Mesendoderm (in vitro differentiated cells): ENCODE results near the gene AGBL4.

ENCODE experiments used
- DNase-seq: peaks from one replicate; pipeline ENCODE4 v3.0.0; 2013
- H2AK5ac ChIP-seq: 2 replicates; pipeline ENCODE4 v1.6.1; 2013; ENCODE audit warnings: low read length, inconsistent platforms
- H2BK120ac ChIP-seq: 2 replicates; pipeline ENCODE4 v1.6.1; 2013; ENCODE audit warnings: low read depth, mild to moderate bottlenecking, low read length, moderate library complexity, mixed read lengths
- H2BK15ac ChIP-seq: replicated peaks from 2 replicates; pipeline ENCODE4 v1.6.1; 2013; ENCODE audit warnings: low read depth, mild to moderate bottlenecking, moderate library complexity
- H2BK5ac ChIP-seq: 2 replicates; pipeline ENCODE4 v1.6.1; 2013; ENCODE audit warnings: low read length, inconsistent platforms
- H3K18ac ChIP-seq: 2 replicates; pipeline ENCODE4 v1.6.1; 2013; ENCODE audit warnings: mild to moderate bottlenecking, low read length, mixed read lengths
- H3K23ac ChIP-seq: one replicate; pipeline ENCODE4 v1.6.1; 2013; ENCODE audit warnings: low read length
- H3K27ac ChIP-seq: 2 replicates; pipeline ENCODE4 v1.5.1; 2013; ENCODE audit warnings: low read depth, mild to moderate bottlenecking, inconsistent platforms, low read length, moderate library complexity
- H3K27me3 ChIP-seq: 2 replicates; pipeline ENCODE4 v1.6.1; 2013; ENCODE audit warnings: low read length, control low read depth, mild to moderate bottlenecking, inconsistent platforms; ENCODE audit not compliant: insufficient read depth, poor library complexity
- H3K36me3 ChIP-seq: 2 replicates; pipeline ENCODE4 v1.6.1; 2013; ENCODE audit warnings: low read length, inconsistent platforms; ENCODE audit not compliant: control insufficient read depth, insufficient read depth
- H3K4ac ChIP-seq: one replicate; pipeline ENCODE4 v1.6.1; 2013; ENCODE audit warnings: low read depth, mild to moderate bottlenecking, low read length, moderate library complexity
- H3K4me1 ChIP-seq: 2 replicates; pipeline ENCODE4 v1.6.1; 2013; ENCODE audit warnings: low read depth, low read length, inconsistent platforms; ENCODE audit not compliant: control insufficient read depth
- H3K4me2 ChIP-seq: 2 replicates; pipeline ENCODE4 v1.6.1; 2013; ENCODE audit warnings: low read length
- H3K4me3 ChIP-seq: 2 replicates; pipeline ENCODE4 v1.5.1; 2013; ENCODE audit warnings: mild to moderate bottlenecking, low read length
- H3K56ac ChIP-seq: one replicate; pipeline ENCODE4 v1.6.1; 2013; ENCODE audit warnings: low read length
- H3K79me1 ChIP-seq: 2 replicates; pipeline ENCODE4 v1.6.1; 2013; ENCODE audit warnings: low read length, inconsistent platforms
- H3K79me2 ChIP-seq: 2 replicates; pipeline ENCODE4 v1.6.1; 2013; ENCODE audit warnings: mild to moderate bottlenecking, low read length; ENCODE audit not compliant: control insufficient read depth, insufficient read depth
- H3K9ac ChIP-seq: 2 replicates; pipeline ENCODE4 v1.6.1; 2013; ENCODE audit warnings: low read length, inconsistent platforms
- H4K5ac ChIP-seq: one replicate; pipeline ENCODE4 v1.6.1; 2013; ENCODE audit warnings: low read length
- H4K8ac ChIP-seq: one replicate; pipeline ENCODE4 v1.6.1; 2013; ENCODE audit warnings: low read depth, mild to moderate bottlenecking, control low read depth, low read length, moderate library complexity
- WGBS: extraction: QIAGEN DNeasy Blood & Tissue Kit; methylation state at CpG from one replicate; pipeline ENCODE4 v1.1.7; 2013; ENCODE audit warnings: low lambda C conversion rate, missing lambda C conversion rate; ENCODE audit not compliant: insufficient coverage; ENCODE audit errors: extremely low coverage; 5-methylcytosine and 5-hydroxymethylcytosine counted together

The AGBL4 gene

DNA sequence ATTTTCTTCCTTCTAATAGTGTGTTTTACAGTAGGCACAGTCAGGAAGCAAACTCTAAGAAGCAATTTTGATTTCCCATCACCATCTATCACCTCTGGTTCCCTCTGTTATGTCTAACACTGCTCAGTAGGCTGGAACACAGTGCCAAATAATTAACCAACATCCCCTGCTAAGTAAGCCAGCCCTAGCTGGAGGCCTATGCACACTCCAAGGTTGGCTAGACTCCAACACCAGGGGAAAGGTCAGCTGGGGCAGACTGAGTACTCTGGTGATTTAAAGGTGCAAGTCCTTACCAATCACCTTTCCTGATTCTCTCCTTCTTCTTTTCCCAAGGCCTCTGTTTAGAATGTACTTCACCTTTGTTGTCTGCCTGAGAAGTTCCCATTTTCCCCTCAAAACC lies 1200.6 kb downstream of the AGBL4 start:
- no peak overlapping the region for H3K27ac ChIP-seq
- H2BK15ac ChIP-seq = no peak overlapping the region
- H3K79me1 ChIP-seq = no peaks in the 10 kb centered on the region
- H3K36me3 ChIP-seq = no peaks in the 10 kb centered on the region
- H3K4ac ChIP-seq = no peak overlapping the region
- no peaks in the 10 kb centered on the region for H3K27me3 ChIP-seq
- no peaks in the 10 kb centered on the region for H3K4me1 ChIP-seq
- no peak overlapping the region for H3K23ac ChIP-seq
- no peak overlapping the region for H2BK120ac ChIP-seq
- no peak overlapping the region for H4K8ac ChIP-seq
- no peak overlapping the region for H3K4me3 ChIP-seq
- H3K18ac ChIP-seq = no peak overlapping the region
- no peak overlapping the region for H3K4me2 ChIP-seq
- no peak for DNase-seq
- no peaks in the 10 kb centered on the region for H3K79me2 ChIP-seq
- no peak overlapping the region for H3K9ac ChIP-seq
- no peak overlapping the region for H2AK5ac ChIP-seq
- no peak overlapping the region for H3K56ac ChIP-seq
- no peak overlapping the region for H2BK5ac ChIP-seq
- no peak overlapping the region for H4K5ac ChIP-seq

GRCh38 chr1:48820491-48820890 lies 1203.3 kb downstream of the AGBL4 start:
- Histone ChIP-seq H3K79me2 (no peaks in the 10 kb centered on the region), H2BK120ac (no peak overlapping the region), H2AK5ac (no peak overlapping the region), H3K56ac (no peak overlapping the region), H4K8ac (no peak overlapping the region), H3K36me3 (no peaks in the 10 kb centered on the region), H3K4me2 (no peak overlapping the region), H4K5ac (no peak overlapping the region), H3K27me3 (no peaks in the 10 kb centered on the region), H3K4me3 (no peak overlapping the region), H2BK5ac (no peak overlapping the region), H3K9ac (no peak overlapping the region), H3K23ac (no peak overlapping the region), H2BK15ac (no peak overlapping the region), H3K27ac (no peak overlapping the region), H3K79me1 (no peaks in the 10 kb centered on the region), H3K18ac (no peak overlapping the region), H3K4ac (no peak overlapping the region), H3K4me1 (no peaks in the 10 kb centered on the region)
- WGBS = no CpG with 5 or more reads among the region's 3 CpGs
- no peak for DNase-seq

GRCh38 chr1:48817505-48818114 lies 1206.1 kb downstream of the AGBL4 start:
- no peak overlapping the region for H3K27ac ChIP-seq
- no peaks in the 10 kb centered on the region for H3K27me3 ChIP-seq
- H3K79me2 ChIP-seq = no peaks in the 10 kb centered on the region
- no peak overlapping the region for H2AK5ac ChIP-seq
- no CpG with 5 or more reads among the region's 4 CpGs for WGBS
- no peak overlapping the region for H2BK120ac ChIP-seq
- no peak overlapping the region for H3K56ac ChIP-seq
- H2BK15ac ChIP-seq = no peak overlapping the region
- H4K5ac ChIP-seq = no peak overlapping the region
- no peak overlapping the region for H3K4ac ChIP-seq
- no peak overlapping the region for H2BK5ac ChIP-seq
- no peak overlapping the region for H3K23ac ChIP-seq
- no peak overlapping the region for H4K8ac ChIP-seq
- H3K4me3 ChIP-seq = no peak overlapping the region
- no peaks in the 10 kb centered on the region for H3K4me1 ChIP-seq
- H3K18ac ChIP-seq = no peak overlapping the region
- no peak overlapping the region for H3K9ac ChIP-seq
- no peaks in the 10 kb centered on the region for H3K79me1 ChIP-seq
- no peak overlapping the region for H3K4me2 ChIP-seq
- peak; percentile 77 for DNase-seq
- no peaks in the 10 kb centered on the region for H3K36me3 ChIP-seq

DNA sequence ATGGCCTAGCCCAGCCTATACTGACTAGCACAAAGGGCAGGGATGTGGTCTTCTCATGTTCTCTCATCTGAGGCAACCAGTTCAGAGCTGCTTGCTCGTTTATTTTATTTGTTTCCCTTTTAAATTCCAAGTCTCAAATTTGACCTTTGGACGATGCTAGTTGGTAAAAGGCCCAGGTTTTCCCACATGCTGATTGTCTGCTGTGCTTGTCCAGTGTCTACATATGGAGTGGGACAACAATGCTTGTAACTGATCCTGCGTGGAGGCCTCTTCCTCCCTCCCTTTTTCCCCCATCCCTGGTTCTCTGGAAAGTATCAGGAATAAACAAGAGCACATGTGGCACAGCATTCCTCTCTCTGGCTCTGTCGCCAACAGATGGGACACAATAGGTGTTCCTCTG lies 1213.0 kb downstream of the AGBL4 start:
- H2BK120ac ChIP-seq = no peak overlapping the region
- H3K4ac ChIP-seq = no peak overlapping the region
- H3K4me2 ChIP-seq = no peak overlapping the region
- H3K4me3 ChIP-seq = no peak overlapping the region
- H2BK5ac ChIP-seq = no peak overlapping the region
- no peaks in the 10 kb centered on the region for H3K4me1 ChIP-seq
- no peaks in the 10 kb centered on the region for H3K27me3 ChIP-seq
- no peak overlapping the region for H4K5ac ChIP-seq
- no peak overlapping the region for H3K56ac ChIP-seq
- H2AK5ac ChIP-seq = no peak overlapping the region
- H3K27ac ChIP-seq = no peak overlapping the region
- no peak overlapping the region for H4K8ac ChIP-seq
- no peaks in the 10 kb centered on the region for H3K79me2 ChIP-seq
- no peak overlapping the region for H3K23ac ChIP-seq
- no peaks in the 10 kb centered on the region for H3K36me3 ChIP-seq
- no peak overlapping the region for H2BK15ac ChIP-seq
- DNase-seq = no peak
- H3K79me1 ChIP-seq = no peaks in the 10 kb centered on the region
- H3K9ac ChIP-seq = no peak overlapping the region
- no CpG with 5 or more reads among the region's 4 CpGs for WGBS
- H3K18ac ChIP-seq = no peak overlapping the region

DNA sequence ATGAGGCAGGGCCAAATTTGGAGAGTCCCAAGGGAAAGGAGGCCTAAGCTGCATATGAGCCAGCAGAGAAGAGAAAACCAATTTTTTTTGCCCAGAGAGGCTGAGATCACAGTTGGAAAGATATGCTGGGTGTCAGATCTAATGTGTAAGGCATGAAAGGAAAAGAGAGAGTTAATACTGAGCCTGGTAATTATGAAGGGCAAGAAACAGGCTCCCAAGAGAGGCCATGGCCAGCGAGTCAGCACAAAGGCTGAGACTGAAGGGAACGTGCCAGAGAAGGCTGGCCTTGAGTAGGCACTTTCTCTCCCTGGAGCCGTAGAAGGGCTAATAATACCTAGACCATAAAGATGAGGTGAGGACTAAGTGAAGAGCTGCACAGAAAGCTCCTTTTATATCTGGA lies 1215.3 kb downstream of the AGBL4 start:
- no peak overlapping the region for H2AK5ac ChIP-seq
- H2BK120ac ChIP-seq = no peak overlapping the region
- H3K18ac ChIP-seq = no peak overlapping the region
- H3K79me1 ChIP-seq = no peaks in the 10 kb centered on the region
- no peaks in the 10 kb centered on the region for H3K79me2 ChIP-seq
- no peak overlapping the region for H2BK15ac ChIP-seq
- no peak overlapping the region for H3K23ac ChIP-seq
- H4K5ac ChIP-seq = no peak overlapping the region
- WGBS = no CpG with 5 or more reads among the region's 3 CpGs
- no peak overlapping the region for H3K27ac ChIP-seq
- H2BK5ac ChIP-seq = no peak overlapping the region
- no peak overlapping the region for H4K8ac ChIP-seq
- no peak overlapping the region for H3K56ac ChIP-seq
- H3K4me2 ChIP-seq = no peak overlapping the region
- no peaks in the 10 kb centered on the region for H3K36me3 ChIP-seq
- no peak overlapping the region for H3K9ac ChIP-seq
- H3K4me1 ChIP-seq = no peaks in the 10 kb centered on the region
- DNase-seq = no peak
- no peak overlapping the region for H3K4me3 ChIP-seq
- H3K4ac ChIP-seq = no peak overlapping the region
- no peaks in the 10 kb centered on the region for H3K27me3 ChIP-seq

GRCh38 chr1:48807554-48808260 lies 1216.0 kb downstream of the AGBL4 start:
- Histone ChIP-seq H4K8ac (no peak overlapping the region), H3K9ac (no peak overlapping the region), H4K5ac (no peak overlapping the region), H2BK15ac (no peak overlapping the region), H3K4me2 (no peak overlapping the region), H3K4ac (no peak overlapping the region), H3K56ac (no peak overlapping the region), H2BK120ac (no peak overlapping the region), H3K36me3 (no peaks in the 10 kb centered on the region), H3K23ac (no peak overlapping the region), H3K18ac (no peak overlapping the region), H3K4me1 (no peaks in the 10 kb centered on the region), H3K27me3 (no peaks in the 10 kb centered on the region), H3K27ac (no peak overlapping the region), H2AK5ac (no peak overlapping the region), H3K79me1 (no peaks in the 10 kb centered on the region), H3K4me3 (no peak overlapping the region), H3K79me2 (no peaks in the 10 kb centered on the region), H2BK5ac (no peak overlapping the region)
- no peak for DNase-seq
- no CpG with 5 or more reads among the region's 4 CpGs for WGBS
